Measurements from ENCODE around the gene GPC6. TPM values are rescaled to one million over a fixed set of nuclear protein-coding genes. Genes with fewer than 3 reads are reported as not detected.

GPC6 gene
- total and polyA plus RNA-seq, 2 donors (not counting 3 experiments of a cell fraction or from before 2014, with no cell fraction given): 0.01 TPM; not detected in 1

GRCh38 chr13:93865235-93865634, 638.6 kb downstream of the GPC6 start:
- Histone ChIP-seq H2AFZ (ENCODE audit: low read depth, low read length) (no peak overlapping the region), H3K36me3 (ENCODE audit: control insufficient read depth in 2 of 2, extremely low read depth in 1 of 2, insufficient read depth in 2 of 2, low read length in 2 of 2) (no peaks in the 10 kb centered on the region), H3K27me3 (ENCODE audit: control insufficient read depth in 2 of 2, insufficient read depth in 2 of 2, low read length in 2 of 2) (no peaks in the 10 kb centered on the region), H3K79me2 (ENCODE audit: control insufficient read depth, insufficient read depth, low read length) (no peaks in the 10 kb centered on the region), H3K4me3 (replicated peaks in 1 of 3; ENCODE audit: insufficient read depth in 1 of 3, low read depth in 1 of 3, low read length in 3 of 3) (no peak overlapping the region), H3K4me2 (ENCODE audit: insufficient read depth, low read length) (no peak overlapping the region), H3K27ac (ENCODE audit: insufficient read depth, low read depth, low read length) (no peak overlapping the region), H3K9ac (replicated peaks; ENCODE audit: extremely low read depth, insufficient read depth, low read length) (no peak overlapping the region), H3K9me1 (replicated peaks; ENCODE audit: control insufficient read depth, extremely low read depth, insufficient read depth, low read length) (no peaks in the 10 kb centered on the region), H4K20me1 (replicated peaks; ENCODE audit: control insufficient read depth, extremely low read depth, insufficient read depth, low read length) (no peaks in the 10 kb centered on the region), H3K4me1 (ENCODE audit: control insufficient read depth, extremely low read depth, insufficient read depth, low read length) (no peaks in the 10 kb centered on the region), H3K9me3 (replicated peaks; ENCODE audit: control insufficient read depth, insufficient read depth, low read length) (no peaks in the 10 kb centered on the region)
- intact Hi-C loops (cut with micrococcal nuclease) (no loop called here), dilution Hi-C loops (cut with MboI; ENCODE audit: extremely low pct_ligation_motif_present, low sequenced_read_pairs) (no loop called here)
- FAIRE-seq: no peak
- BruUV-seq (replicated peaks): no TSS peak
- no peak for TF ChIP-seq MYC (IDR thresholded peaks at IDR 0.05; ENCODE audit: low read depth, low read length)
- no peak for TF ChIP-seq EZH2 (IDR thresholded peaks at IDR 0.05; ENCODE audit: borderline replicate concordance, low read depth, low read length, severe bottlenecking)
- TF ChIP-seq FOS (IDR thresholded peaks at IDR 0.05; ENCODE audit: borderline replicate concordance, insufficient read depth, low read length): no peak
- no peak for TF ChIP-seq CTCF (IDR thresholded peaks at IDR 0.05; ENCODE audit: extremely low read depth in 1 of 2, insufficient read depth in 1 of 2, low read depth in 1 of 2, low read length in 2 of 2)
- TF ChIP-seq POLR2A (IDR thresholded peaks at IDR 0.05; ENCODE audit: low read depth, low read length): no peak
- no peak for TF ChIP-seq JUN (IDR thresholded peaks at IDR 0.05; ENCODE audit: borderline replicate concordance, insufficient read depth, insufficient read length, low read depth)
- TF ChIP-seq, protein P1, sequence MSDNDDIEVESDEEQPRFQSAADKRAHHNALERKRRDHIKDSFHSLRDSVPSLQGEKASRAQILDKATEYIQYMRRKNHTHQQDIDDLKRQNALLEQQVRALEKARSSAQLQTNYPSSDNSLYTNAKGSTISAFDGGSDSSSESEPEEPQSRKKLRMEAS (IDR thresholded peaks at IDR 0.05; ENCODE audit: insufficient read depth, insufficient read length): no peak
- no peak for TF ChIP-seq POLR2AphosphoS5 (IDR thresholded peaks at IDR 0.05; ENCODE audit: insufficient read depth, low read depth, low read length)
- TF ChIP-seq GATA2 (IDR thresholded peaks at IDR 0.05; ENCODE audit: insufficient read depth, insufficient read length, low read depth, low read length): no peak
- ChIA-PET CTCF (no interaction called here), POLR2A (no interaction called here)
- no peak for DNase-seq (ENCODE audit: low read depth, low spot score)

Data from endothelial cell of umbilical vein (primary cell).